ENCODE data around the gene F8. TPM values are rescaled to one million over a fixed set of nuclear protein-coding genes. Genes with fewer than 3 reads are reported as not detected.
A peak's percentile ranks its signal among the peaks of the same experiment; 100 is the strongest.

The F8 gene
- total RNA-seq, 2 experiments from 2014 or later: 7.5 to 8.9 TPM

GRCh38 chrX:154804261-154804956 lies 218.1 kb downstream of the F8 start:
- no peaks in the 10 kb centered on the region for H3K36me3 Mint-ChIP-seq
- intact Hi-C loops (cut with micrococcal nuclease): no loop called here
- DNase-seq: no peak
- peaks cover 39% of the 10 kb centered on the region for H3K4me1 Mint-ChIP-seq (ENCODE audit: low read depth)
- no peaks in the 10 kb centered on the region for H3K9me3 Mint-ChIP-seq
- H3K27ac Mint-ChIP-seq: no peak overlapping the region
- H3K27me3 Mint-ChIP-seq: no peaks in the 10 kb centered on the region
- ChIA-PET POLR2A (interaction anchor here (1.7 kb wide), 1 partner anchor 28 kb away, joined by 4 read pairs; no protein-coding TSS in a partner anchor), CTCF (interaction anchor here (1.0 kb wide), 1 partner anchor 76 kb away, joined by 3 read pairs; no protein-coding TSS in a partner anchor)
- H3K4me3 Mint-ChIP-seq: peak overlapping the region; percentile 76

- ChIA-PET CTCF (no interaction called here), POLR2A (no interaction called here)
- H3K27ac Mint-ChIP-seq: no peak overlapping the region
- H3K4me1 Mint-ChIP-seq (ENCODE audit: low read depth): peaks cover 49% of the 10 kb centered on the region
- no peaks in the 10 kb centered on the region for H3K9me3 Mint-ChIP-seq
- no peak for DNase-seq
- H3K36me3 Mint-ChIP-seq: no peaks in the 10 kb centered on the region
- intact Hi-C loops (cut with micrococcal nuclease): no loop called here
- H3K27me3 Mint-ChIP-seq: no peaks in the 10 kb centered on the region
- H3K4me3 Mint-ChIP-seq: no peak overlapping the region
These were observed 219.6 kb downstream of the F8 start for GRCh38 chrX:154802947-154803346.

GRCh38 chrX:154800478-154801210 lies 221.9 kb downstream of the F8 start:
- H3K4me3 Mint-ChIP-seq: no peak overlapping the region
- H3K9me3 Mint-ChIP-seq: no peaks in the 10 kb centered on the region
- H3K36me3 Mint-ChIP-seq: no peaks in the 10 kb centered on the region
- intact Hi-C loops (cut with micrococcal nuclease): no loop called here
- CTCF ChIA-PET: no interaction called here
- no peak overlapping the region for H3K27ac Mint-ChIP-seq
- peaks cover 47% of the 10 kb centered on the region for H3K4me1 Mint-ChIP-seq (ENCODE audit: low read depth)
- no peaks in the 10 kb centered on the region for H3K27me3 Mint-ChIP-seq
- POLR2A ChIA-PET: interaction anchor here (1.6 kb wide), 1 partner anchor 28 kb away, joined by 3 read pairs; no protein-coding TSS in a partner anchor
- no peak for DNase-seq

- Mint-ChIP-seq H3K27ac (peak overlapping the region; percentile 84), H3K36me3 (no peaks in the 10 kb centered on the region), H3K4me1 (ENCODE audit: low read depth) (peaks cover 43% of the 10 kb centered on the region), H3K4me3 (no peak overlapping the region), H3K9me3 (no peaks in the 10 kb centered on the region), H3K27me3 (no peaks in the 10 kb centered on the region)
- CTCF ChIA-PET: no interaction called here
- POLR2A ChIA-PET: interaction anchor here (1.6 kb wide), 1 partner anchor 27 kb away, joined by 3 read pairs; no protein-coding TSS in a partner anchor
- intact Hi-C loops (cut with micrococcal nuclease): loop anchor here (1.0 to 2.0 kb wide), 2 partner anchors 28 to 37 kb away; partner anchors contain the start of gene DKC1
- DNase-seq: no peak
These were observed 222.8 kb downstream of the F8 start for GRCh38 chrX:154799556-154800348.

DNA sequence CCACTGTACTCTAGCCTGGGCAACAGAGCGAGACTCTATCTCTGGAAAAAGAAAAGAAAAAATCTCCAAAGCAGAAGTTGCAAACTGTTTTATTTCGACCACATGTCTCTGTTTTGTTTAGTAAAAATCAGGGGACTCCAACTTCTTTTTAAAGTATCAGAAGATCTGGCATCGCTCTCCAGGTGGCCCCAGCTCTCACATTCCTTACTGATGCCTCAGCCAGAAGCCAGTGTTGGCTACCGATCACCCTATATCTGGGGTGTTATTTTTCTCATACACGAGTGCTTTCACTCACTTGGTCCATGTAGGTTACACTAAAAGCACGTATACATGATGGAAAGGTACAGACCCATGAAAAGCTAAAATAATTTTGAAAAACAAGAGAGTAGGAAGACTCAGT lies 225.5 kb downstream of the F8 start:
- H3K27ac Mint-ChIP-seq: no peak overlapping the region
- CTCF ChIA-PET: no interaction called here
- H3K27me3 Mint-ChIP-seq: no peaks in the 10 kb centered on the region
- DNase-seq: no peak
- intact Hi-C loops (cut with micrococcal nuclease): no loop called here
- H3K4me1 Mint-ChIP-seq (ENCODE audit: low read depth): peaks cover 31% of the 10 kb centered on the region
- H3K36me3 Mint-ChIP-seq: no peaks in the 10 kb centered on the region
- no peaks in the 10 kb centered on the region for H3K9me3 Mint-ChIP-seq
- no peak overlapping the region for H3K4me3 Mint-ChIP-seq
- POLR2A ChIA-PET: interaction anchor here (1.2 kb wide), 1 partner anchor 18 kb away, joined by 3 read pairs; no protein-coding TSS in a partner anchor

DNA sequence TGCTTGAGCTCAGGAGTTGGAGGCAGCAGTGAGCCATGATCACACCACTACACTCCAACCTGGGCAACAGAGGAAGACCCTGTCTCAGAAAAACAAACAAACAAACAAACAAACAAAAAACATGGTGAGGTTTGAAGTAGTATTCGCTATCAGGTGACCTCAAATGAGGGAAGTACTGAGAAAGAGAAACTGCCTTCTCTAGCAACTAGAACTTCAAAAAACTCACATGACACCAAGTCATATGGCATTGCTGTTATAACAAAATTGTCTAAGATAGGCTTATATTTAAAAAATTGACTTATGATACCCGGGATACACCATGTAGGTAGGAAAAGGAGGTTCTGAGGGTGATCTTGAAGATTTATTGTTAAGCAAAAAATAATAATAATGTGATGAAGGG lies 227.5 kb downstream of the F8 start:
- Mint-ChIP-seq H3K36me3 (no peaks in the 10 kb centered on the region), H3K9me3 (no peaks in the 10 kb centered on the region), H3K27ac (no peak overlapping the region), H3K4me1 (ENCODE audit: low read depth) (peaks cover 19% of the 10 kb centered on the region), H3K27me3 (no peaks in the 10 kb centered on the region), H3K4me3 (no peak overlapping the region)
- intact Hi-C loops (cut with micrococcal nuclease): no loop called here
- ChIA-PET CTCF (no interaction called here), POLR2A (no interaction called here)
- no peak for DNase-seq

GRCh38 chrX:154793084-154793795 lies 229.3 kb downstream of the F8 start:
- ChIA-PET CTCF (interaction anchor here (0.6 kb wide), 1 partner anchor 1181 kb away, joined by 3 read pairs; no protein-coding TSS in a partner anchor), POLR2A (no interaction called here)
- Mint-ChIP-seq H3K4me1 (ENCODE audit: low read depth) (peaks cover 4% of the 10 kb centered on the region), H3K4me3 (no peak overlapping the region), H3K9me3 (no peaks in the 10 kb centered on the region), H3K36me3 (no peaks in the 10 kb centered on the region), H3K27me3 (no peaks in the 10 kb centered on the region), H3K27ac (no peak overlapping the region)
- intact Hi-C loops (cut with micrococcal nuclease): no loop called here
- no peak for DNase-seq

GRCh38 chrX:154791939-154792338 lies 230.6 kb downstream of the F8 start:
- intact Hi-C loops (cut with micrococcal nuclease): no loop called here
- no peak for DNase-seq
- no peaks in the 10 kb centered on the region for H3K36me3 Mint-ChIP-seq
- H3K27me3 Mint-ChIP-seq: no peaks in the 10 kb centered on the region
- H3K4me1 Mint-ChIP-seq (ENCODE audit: low read depth): no peaks in the 10 kb centered on the region
- ChIA-PET CTCF (no interaction called here), POLR2A (no interaction called here)
- no peaks in the 10 kb centered on the region for H3K9me3 Mint-ChIP-seq
- H3K27ac Mint-ChIP-seq: no peak overlapping the region
- no peak overlapping the region for H3K4me3 Mint-ChIP-seq

GRCh38 chrX:154791467-154791866 lies 231.1 kb downstream of the F8 start:
- Mint-ChIP-seq H3K9me3 (no peaks in the 10 kb centered on the region), H3K27ac (no peak overlapping the region), H3K36me3 (no peaks in the 10 kb centered on the region), H3K27me3 (no peaks in the 10 kb centered on the region), H3K4me3 (no peak overlapping the region), H3K4me1 (ENCODE audit: low read depth) (no peaks in the 10 kb centered on the region)
- intact Hi-C loops (cut with micrococcal nuclease): no loop called here
- no peak for DNase-seq
- ChIA-PET CTCF (no interaction called here), POLR2A (no interaction called here)

All from activated CD4-positive, alpha-beta memory T cell treated with anti-CD3 and anti-CD28 coated beads for 36 hours (primary cell).